Amniotic stem cell (primary cell): ENCODE measurements around the gene SLC4A5.

ENCODE experiments used
- DNase-seq: peaks from one replicate; lab custom pipeline; 2025; lab: John Stamatoyannopoulos, UW

SLC4A5 gene, protein sequence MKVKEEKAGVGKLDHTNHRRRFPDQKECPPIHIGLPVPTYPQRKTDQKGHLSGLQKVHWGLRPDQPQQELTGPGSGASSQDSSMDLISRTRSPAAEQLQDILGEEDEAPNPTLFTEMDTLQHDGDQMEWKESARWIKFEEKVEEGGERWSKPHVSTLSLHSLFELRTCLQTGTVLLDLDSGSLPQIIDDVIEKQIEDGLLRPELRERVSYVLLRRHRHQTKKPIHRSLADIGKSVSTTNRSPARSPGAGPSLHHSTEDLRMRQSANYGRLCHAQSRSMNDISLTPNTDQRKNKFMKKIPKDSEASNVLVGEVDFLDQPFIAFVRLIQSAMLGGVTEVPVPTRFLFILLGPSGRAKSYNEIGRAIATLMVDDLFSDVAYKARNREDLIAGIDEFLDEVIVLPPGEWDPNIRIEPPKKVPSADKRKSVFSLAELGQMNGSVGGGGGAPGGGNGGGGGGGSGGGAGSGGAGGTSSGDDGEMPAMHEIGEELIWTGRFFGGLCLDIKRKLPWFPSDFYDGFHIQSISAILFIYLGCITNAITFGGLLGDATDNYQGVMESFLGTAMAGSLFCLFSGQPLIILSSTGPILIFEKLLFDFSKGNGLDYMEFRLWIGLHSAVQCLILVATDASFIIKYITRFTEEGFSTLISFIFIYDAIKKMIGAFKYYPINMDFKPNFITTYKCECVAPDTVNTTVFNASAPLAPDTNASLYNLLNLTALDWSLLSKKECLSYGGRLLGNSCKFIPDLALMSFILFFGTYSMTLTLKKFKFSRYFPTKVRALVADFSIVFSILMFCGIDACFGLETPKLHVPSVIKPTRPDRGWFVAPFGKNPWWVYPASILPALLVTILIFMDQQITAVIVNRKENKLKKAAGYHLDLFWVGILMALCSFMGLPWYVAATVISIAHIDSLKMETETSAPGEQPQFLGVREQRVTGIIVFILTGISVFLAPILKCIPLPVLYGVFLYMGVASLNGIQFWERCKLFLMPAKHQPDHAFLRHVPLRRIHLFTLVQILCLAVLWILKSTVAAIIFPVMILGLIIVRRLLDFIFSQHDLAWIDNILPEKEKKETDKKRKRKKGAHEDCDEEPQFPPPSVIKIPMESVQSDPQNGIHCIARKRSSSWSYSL

DNA sequence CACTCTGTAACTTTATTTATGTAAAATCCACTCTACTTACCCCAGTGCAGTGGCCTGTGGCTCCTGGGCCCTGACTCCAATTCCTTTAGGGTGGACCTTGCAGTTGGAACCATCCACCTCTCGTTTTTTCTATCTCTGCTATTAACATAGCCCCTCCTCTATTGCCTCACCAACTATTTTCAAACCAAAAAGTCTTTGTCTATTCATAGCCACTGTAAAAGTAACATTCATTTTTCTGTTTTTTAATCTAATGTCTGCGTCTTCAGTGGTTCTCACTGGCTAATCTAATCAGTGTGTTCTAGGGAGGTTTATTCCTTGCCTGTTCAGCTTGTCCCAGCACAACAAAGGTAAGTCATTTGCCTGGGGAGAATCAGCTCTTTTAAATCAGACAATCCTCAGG lies at the start of gene SLC4A5:
TSS of gene SLC4A5 (minus strand) at position 101 of the 400 bp plus-strand sequence. CDS start 28,393 bp downstream, outside the sequence.
- DNase-seq: no peak

- DNase-seq: no peak
Observed at GRCh38 chr2:74392449-74392743, 49.2 kb upstream of the SLC4A5 start.

DNA sequence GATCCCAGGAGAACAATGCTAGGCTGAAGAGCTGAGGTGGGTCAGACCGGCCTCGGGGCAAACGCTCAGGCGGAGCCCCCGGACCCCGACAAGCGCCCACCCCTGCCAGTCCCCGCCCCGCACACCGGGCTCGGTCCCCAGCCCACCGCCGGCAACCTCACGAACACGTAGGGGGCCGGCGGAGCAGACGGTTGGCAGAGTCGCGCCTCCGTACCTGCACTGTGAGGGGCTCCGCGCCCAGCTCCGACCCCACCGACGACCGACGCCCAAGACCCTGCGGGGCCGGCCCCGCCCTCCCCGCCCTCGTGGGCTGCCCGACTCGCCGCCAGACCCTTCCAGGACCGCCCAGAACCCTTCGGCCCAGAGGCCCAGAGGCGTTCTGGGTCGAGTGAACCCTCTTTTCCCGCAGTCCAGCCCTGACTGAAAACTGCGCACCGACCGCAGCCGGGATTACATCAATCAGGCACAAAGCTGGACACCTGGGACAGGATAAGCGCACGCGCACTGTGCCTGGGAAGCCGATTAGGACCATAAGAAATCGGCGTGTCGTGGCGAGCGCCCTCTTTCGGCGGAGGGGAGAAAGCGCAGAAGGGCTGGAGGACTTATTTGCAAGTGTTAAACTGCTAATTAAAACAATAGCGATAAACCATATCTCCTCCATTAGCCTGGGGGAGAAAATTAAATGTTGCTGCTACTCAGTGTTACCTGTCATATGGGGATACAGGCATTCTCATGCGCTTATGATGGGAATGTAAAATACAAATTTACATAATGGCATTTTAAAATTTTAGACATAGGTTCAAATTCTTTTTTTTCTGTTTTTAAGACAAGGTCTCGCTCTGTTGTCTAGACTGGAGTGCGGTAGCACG lies 48.6 kb upstream of the SLC4A5 start:
- peak; percentile 76 for DNase-seq

- no peak for DNase-seq
Observed at GRCh38 chr2:74391209-74391579, 48.0 kb upstream of the SLC4A5 start.

GRCh38 chr2:74390606-74391005 lies 47.4 kb upstream of the SLC4A5 start:
- no peak for DNase-seq

DNA sequence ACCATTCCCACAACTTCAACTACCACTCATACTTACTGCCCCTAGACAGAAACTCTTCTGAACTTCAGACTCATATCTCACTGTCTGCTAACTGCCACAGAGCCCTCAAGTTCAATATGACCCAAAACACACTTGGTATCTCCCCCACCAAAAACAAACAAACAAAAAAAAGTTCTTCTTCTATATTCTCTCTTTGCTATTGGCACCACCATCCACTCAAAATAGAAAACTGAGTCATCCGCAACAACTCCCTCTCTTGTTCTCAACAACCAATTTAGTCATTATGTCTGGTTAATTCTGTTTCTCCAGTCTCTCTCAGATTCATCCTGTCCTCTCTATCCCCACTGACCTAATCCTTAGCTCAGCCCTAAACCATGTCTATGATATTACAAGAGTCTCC lies 44.1 kb upstream of the SLC4A5 start:
- DNase-seq: no peak

DNA sequence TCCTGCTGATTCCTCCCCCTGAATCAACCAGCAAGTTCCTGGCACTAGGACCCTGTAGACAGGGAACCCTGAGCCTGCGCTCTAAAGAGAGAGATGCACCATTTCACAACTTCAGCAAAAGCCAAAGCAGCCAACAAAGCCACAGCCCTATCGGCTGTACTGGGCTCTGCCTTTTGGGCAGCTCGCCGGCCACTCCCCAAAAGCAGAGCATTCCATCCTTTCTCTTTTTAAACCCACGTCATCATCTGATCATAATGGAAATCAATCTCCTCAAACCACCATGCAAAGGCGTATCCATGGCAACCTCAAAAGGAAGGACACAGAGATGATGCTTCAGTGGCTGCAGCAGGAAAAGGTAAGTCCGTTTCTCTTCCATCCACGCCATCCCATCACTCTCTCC lies 42.2 kb upstream of the SLC4A5 start:
- DNase-seq: no peak

GRCh38 chr2:74384051-74384450 lies 40.8 kb upstream of the SLC4A5 start:
- DNase-seq: no peak

DNA sequence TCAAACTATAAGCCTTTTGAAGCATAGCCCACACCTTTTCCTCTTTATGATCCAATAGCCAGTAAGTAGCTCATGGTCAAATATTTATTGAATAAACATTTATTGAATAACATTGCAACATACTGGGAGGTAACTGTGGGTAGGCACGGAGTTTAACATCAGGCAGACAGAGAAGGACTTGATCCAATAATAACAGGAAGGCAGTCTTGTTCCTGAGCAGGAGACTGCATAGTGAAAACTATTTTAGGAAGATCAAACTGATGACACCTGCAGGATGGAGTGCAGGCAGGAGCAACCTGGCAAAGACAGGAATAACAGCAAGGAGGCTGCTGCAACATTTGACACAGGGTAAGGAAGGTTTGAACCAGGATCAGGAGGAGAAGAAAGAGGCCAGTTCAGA lies 40.0 kb upstream of the SLC4A5 start:
- no peak for DNase-seq

GRCh38 chr2:74381751-74382150 lies 38.5 kb upstream of the SLC4A5 start:
- no peak for DNase-seq

DNA sequence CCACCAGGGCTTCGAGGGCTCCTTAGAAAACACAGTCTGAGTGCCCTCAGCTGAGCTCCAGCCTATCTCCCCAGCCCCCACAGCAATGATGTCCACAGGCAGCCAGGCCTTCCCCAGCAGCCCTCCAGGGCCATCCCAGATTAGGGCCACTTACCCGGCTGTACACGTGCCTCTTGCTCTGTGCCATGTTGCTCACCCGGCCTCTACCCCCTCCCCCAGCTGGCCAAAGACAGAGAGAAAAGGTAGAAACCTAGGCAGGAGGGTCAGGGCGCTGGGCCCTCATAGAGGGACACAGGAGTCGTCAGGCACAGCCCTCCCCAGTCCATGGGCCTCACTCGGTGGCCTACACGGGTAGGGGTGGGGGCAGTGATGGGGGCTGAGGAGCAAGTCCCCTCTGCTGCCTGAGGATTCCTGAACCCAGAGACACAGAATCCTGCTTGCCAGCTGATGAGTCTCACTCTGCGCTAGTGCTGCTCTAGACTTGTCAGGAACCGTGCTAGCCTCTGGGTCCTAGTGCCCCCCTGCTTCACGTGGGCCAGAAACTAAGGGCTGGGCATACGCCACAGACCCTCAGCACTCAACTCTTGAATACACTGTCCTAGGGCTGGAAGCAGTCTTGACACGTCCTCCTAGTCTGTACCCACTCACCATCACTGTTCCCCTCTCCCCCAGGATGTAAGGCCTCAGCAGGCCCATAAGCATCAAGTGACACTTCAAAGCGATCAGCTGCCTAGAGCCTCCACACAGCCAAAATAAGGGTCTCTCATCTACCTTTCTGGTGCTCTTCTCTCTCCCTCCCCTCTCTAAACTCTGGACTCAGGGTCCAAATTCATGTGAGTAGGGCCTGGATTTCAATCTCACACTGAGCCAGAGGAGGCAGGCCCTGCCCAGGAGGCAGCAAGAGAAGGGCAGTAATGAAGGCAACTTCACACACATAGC lies 36.9 kb upstream of the SLC4A5 start, which contains the start of gene DCTN1:
TSS of gene DCTN1 (minus strand) at position 461 of the 939 bp plus-strand sequence. CDS start at position 187, 274 bp downstream.
- DNase-seq: peak; percentile 37

- no peak for DNase-seq
Observed at GRCh38 chr2:74378007-74378406, 34.8 kb upstream of the SLC4A5 start.

DNA sequence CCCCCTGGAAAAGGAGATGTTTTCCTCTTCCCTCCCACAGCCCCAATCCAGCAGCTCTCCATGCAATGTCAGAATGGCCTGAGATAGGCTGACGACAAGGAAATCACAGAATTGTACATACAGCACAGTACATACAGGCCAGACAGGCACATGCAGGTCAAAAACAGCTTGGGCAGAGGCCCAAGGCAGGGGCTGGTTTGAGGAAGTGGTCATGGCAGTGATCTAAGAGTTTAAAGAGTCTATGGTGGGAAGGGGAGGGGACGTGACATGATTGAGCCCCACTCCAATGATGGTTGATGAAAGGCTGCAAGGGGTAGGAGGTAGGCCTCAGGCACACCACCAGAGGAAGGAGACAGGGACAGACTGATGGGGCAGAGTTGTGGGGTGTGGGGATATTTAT lies 32.6 kb upstream of the SLC4A5 start:
- no peak for DNase-seq

DNA sequence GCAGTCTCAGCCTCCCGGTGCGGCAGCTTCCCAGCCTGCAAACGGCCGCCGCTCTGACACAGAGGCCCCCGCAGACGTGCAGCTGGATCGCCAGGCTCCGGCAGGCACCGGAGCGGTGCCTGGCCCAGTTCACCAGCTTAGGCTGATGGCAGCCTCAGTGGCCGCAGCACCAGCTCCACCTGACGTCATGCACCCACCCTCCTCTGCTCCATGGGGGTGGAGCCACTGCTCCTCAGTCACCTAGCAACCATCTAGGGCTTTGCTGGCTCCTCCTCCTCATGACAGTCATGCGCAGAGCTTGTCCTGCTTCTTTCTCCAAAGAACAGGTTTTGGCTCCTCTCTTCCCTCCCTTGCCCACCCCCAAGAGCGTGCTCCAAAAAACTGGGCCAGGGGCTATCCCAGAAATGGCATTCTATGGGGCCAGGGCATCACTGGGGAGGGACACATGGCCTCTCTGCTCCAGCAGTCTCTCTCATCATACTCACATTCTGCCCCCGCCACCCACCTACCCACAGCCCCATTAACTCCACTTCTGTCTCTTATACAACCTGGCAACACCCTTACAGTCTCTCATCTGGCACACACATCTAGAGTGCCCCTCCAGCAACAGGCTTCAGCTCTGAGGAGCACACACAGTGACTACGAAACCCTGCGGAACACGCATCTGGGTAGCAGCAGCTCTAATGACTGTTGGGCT lies 31.4 kb upstream of the SLC4A5 start:
- no peak for DNase-seq

GRCh38 chr2:74373985-74374384 lies 30.8 kb upstream of the SLC4A5 start:
- DNase-seq: no peak

DNA sequence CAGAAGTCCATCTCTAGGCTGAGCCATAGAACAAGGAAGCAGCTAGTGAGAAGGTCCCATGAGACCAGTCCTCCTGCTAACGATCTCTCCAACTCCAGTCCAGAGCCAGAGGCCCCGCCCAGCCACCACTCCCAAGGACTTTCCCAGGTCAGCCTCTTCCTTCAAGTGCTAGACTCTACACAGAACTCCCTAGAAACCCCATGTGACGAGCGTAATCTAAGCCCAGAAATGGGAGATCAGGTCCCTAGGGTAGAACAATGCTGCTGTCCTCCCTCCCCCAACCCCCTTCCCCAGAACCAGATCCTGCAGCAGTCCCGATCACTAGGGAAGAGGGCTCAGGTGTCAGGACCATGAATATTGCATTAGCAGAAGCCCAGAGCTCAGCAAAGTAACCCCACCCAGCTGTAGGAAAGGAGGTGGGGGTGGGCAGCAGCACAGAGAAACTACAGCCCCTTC lies 30.0 kb upstream of the SLC4A5 start:
- no peak for DNase-seq

DNA sequence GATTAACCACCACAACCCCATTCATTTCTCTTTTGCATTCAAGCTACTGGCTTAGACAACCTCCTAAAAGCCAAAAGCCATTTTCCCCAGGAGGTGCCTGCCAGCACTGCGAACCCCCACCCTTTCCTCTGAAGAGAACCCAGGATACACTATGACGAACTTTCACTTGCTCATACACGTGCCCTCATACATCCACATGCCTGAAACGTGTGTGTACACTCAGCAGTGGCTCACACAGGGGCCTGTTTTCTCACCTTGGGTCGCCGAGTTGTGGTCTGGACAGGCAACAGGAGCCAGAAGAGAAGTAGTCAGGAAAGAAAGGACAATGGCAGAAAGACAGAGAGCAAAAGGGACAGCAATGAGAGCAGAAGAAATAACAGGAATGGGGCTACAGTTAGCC lies 29.5 kb upstream of the SLC4A5 start:
- DNase-seq: no peak

DNA sequence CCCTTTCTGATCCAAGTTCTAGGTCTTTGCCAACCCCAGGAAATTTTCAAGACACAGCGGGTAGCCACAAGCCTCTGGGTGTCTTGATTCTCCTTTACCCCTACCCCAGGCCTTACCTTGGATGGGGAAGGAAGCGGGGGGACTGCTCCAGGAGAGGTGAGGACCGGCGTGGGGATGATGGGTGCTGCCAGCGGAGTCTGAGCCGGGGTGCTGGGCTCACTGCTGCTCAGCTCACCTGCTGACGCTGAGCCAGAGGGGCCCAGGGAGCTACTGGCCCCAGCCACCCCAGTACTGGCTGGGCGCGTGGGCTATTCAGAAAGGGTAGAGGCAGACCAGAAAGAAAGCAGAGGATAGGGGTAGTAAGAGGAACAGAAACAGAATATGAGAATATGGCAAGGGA lies 28.2 kb upstream of the SLC4A5 start:
- DNase-seq: no peak

- DNase-seq: no peak
Observed at GRCh38 chr2:74369976-74370375, 26.8 kb upstream of the SLC4A5 start.

DNA sequence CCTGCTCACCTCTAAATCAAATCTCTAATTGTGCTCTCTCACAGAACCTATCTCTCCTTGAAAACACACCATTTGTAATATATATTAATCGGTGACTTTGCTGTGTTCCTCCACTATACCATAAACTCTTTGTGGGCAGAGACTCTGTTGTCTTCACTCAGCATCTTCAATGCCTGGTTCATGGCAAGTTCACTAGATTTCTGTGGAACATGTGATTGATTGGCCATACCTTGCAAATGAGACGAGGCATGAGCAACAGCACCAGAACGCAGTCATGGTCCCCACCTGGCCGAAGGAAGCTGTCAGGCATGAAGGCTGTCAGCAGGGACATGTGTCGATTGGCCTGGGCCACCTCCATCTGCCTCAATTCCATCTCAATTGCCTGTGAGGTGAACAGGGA lies 25.3 kb upstream of the SLC4A5 start:
- DNase-seq: no peak
